Parathyroid adenoma (tissue), 2 donors: ENCODE measurements around the gene GPR158.

Source experiments
- H2AFZ ChIP-seq: fragments of 300-600 bp; sonication (generic); one replicate; pipeline ENCODE4 v1.7.0; 2017; ENCODE audit warnings: antibody characterized with exemption, mild to moderate bottlenecking
- H3K27ac ChIP-seq: fragments of 300-600 bp; sonication (generic); one replicate; pipeline ENCODE4 v1.7.0; 2017
- H3K27me3 ChIP-seq: fragments of 300-600 bp; sonication (generic); one replicate; pipeline ENCODE4 v1.7.0; 2017; ENCODE audit warnings: low read length; ENCODE audit not compliant: control insufficient read depth, insufficient read depth
- H3K36me3 ChIP-seq: fragments of 300-600 bp; sonication (generic); one replicate; pipeline ENCODE4 v1.7.0; 2017; ENCODE audit warnings: low read length; ENCODE audit not compliant: control insufficient read depth, insufficient read depth
- H3K4me1 ChIP-seq: fragments of 300-600 bp; sonication (generic); one replicate; pipeline ENCODE4 v1.7.0; 2017; ENCODE audit warnings: control low read depth
- H3K4me2 ChIP-seq: fragments of 300-600 bp; sonication (generic); one replicate; pipeline ENCODE4 v1.7.0; 2017; ENCODE audit warnings: low read length
- H3K4me3 ChIP-seq: fragments of 300-600 bp; sonication (generic); one replicate; pipeline ENCODE4 v1.7.0; 2017; ENCODE audit warnings: low read depth, low read length
- H3K79me2 ChIP-seq: fragments of 300-600 bp; sonication (generic); one replicate; pipeline ENCODE4 v1.7.0; 2017; ENCODE audit warnings: control low read depth
- H3K9ac ChIP-seq: fragments of 300-600 bp; sonication (generic); one replicate; pipeline ENCODE4 v1.7.0; 2017; ENCODE audit warnings: mild to moderate bottlenecking
- H3K9me3 ChIP-seq: fragments of 300-600 bp; sonication (generic); one replicate; pipeline ENCODE4 v1.7.0; 2017; ENCODE audit warnings: low read length; ENCODE audit not compliant: control insufficient read depth
- CTCF ChIP-seq: fragments of 300-600 bp; sonication (generic); IDR thresholded peaks from one replicate; pipeline ENCODE4 v1.7.0; 2017; ENCODE audit warnings: antibody characterized with exemption, mild to moderate bottlenecking
- donor health status: primary hyperparathyroidism.

The GPR158 gene

GRCh38 chr10:25547382-25547781 is 372.6 kb downstream of the GPR158 start:
- Histone ChIP-seq H3K4me2 (no peak overlapping the region), H3K4me3 (no peak overlapping the region), H3K27me3 (no peaks in the 10 kb centered on the region), H3K9me3 (no peaks in the 10 kb centered on the region), H3K9ac (no peak overlapping the region), H3K79me2 (no peaks in the 10 kb centered on the region), H3K27ac (no peak overlapping the region), H3K36me3 (no peaks in the 10 kb centered on the region), H3K4me1 (no peaks in the 10 kb centered on the region), H2AFZ (no peak overlapping the region)
- TF ChIP-seq CTCF: no peak

- H3K27ac ChIP-seq: no peak overlapping the region
- no peak for TF ChIP-seq CTCF
- H2AFZ ChIP-seq: no peak overlapping the region
- no peaks in the 10 kb centered on the region for H3K27me3 ChIP-seq
- no peak overlapping the region for H3K9ac ChIP-seq
- H3K79me2 ChIP-seq: no peaks in the 10 kb centered on the region
- no peak overlapping the region for H3K4me2 ChIP-seq
- no peak overlapping the region for H3K4me3 ChIP-seq
- no peaks in the 10 kb centered on the region for H3K9me3 ChIP-seq
- H3K36me3 ChIP-seq: no peaks in the 10 kb centered on the region
- no peaks in the 10 kb centered on the region for H3K4me1 ChIP-seq
Measured at GRCh38 chr10:25552283-25552919, 377.6 kb downstream of the GPR158 start.

GRCh38 chr10:25555865-25556264 is 381.1 kb downstream of the GPR158 start:
- Histone ChIP-seq H3K79me2 (no peaks in the 10 kb centered on the region), H3K9me3 (no peaks in the 10 kb centered on the region), H3K4me1 (no peaks in the 10 kb centered on the region), H3K27me3 (no peaks in the 10 kb centered on the region), H3K27ac (no peak overlapping the region), H3K4me2 (no peak overlapping the region), H3K36me3 (no peaks in the 10 kb centered on the region), H3K9ac (no peak overlapping the region), H3K4me3 (no peak overlapping the region), H2AFZ (no peak overlapping the region)
- no peak for TF ChIP-seq CTCF

- no peaks in the 10 kb centered on the region for H3K27me3 ChIP-seq
- H3K9ac ChIP-seq: no peak overlapping the region
- TF ChIP-seq CTCF: no peak
Measured at GRCh38 chr10:25556457-25556856, 381.7 kb downstream of the GPR158 start.

GRCh38 chr10:25557136-25557535 is 382.3 kb downstream of the GPR158 start:
- Histone ChIP-seq H3K4me1 (no peaks in the 10 kb centered on the region), H3K9me3 (no peaks in the 10 kb centered on the region), H3K27ac (no peak overlapping the region), H3K79me2 (no peaks in the 10 kb centered on the region), H3K36me3 (no peaks in the 10 kb centered on the region), H2AFZ (no peak overlapping the region), H3K4me3 (no peak overlapping the region), H3K9ac (no peak overlapping the region), H3K27me3 (no peaks in the 10 kb centered on the region), H3K4me2 (no peak overlapping the region)
- TF ChIP-seq CTCF: no peak

More at GRCh38 chr10:25556457-25556856, 381.7 kb downstream of the GPR158 start:
- no peak overlapping the region for H3K27ac ChIP-seq
- H3K4me3 ChIP-seq: no peak overlapping the region
- no peak overlapping the region for H2AFZ ChIP-seq
- no peaks in the 10 kb centered on the region for H3K9me3 ChIP-seq
- no peaks in the 10 kb centered on the region for H3K36me3 ChIP-seq
- no peaks in the 10 kb centered on the region for H3K4me1 ChIP-seq
- H3K4me2 ChIP-seq: no peak overlapping the region
- H3K79me2 ChIP-seq: no peaks in the 10 kb centered on the region
